HG02970 (cell line): ENCODE results near the gene TRIM44.
"Not testable (repeated sequence)": the region's sequence is repeated elsewhere in the genome, so short reads cannot be mapped to it uniquely, and the experiment has no call there.

Source experiments
- ATAC-seq: cut with Tn5 transposase; IDR thresholded peaks from one replicate; pipeline ENCODE4 v1.9.1; 2021; ENCODE audit warnings: mild to moderate bottlenecking, moderate library complexity, moderate number of reproducible peaks; ENCODE audit not compliant: unreplicated experiment, low FRiP score

The TRIM44 gene

DNA sequence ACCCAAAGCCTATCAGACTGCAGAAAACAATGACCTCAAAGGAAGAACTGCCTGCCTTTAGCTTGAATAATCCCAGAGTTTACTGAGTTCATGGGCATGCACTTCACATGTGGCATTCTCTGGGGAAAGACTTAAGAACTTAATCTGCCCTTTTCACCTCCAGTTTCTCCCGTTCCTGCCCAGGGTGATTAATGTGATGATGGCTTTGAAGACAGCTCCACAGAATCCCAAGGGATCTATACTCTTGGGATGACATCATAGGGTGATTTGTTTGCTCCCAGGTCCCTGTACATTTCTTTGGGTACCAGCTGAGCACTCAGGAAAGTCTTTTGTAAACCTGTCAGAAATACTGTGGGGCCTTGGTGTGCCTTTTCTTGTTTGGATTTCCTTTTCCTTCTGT is 30.3 kb upstream of the TRIM44 start:
- no peak for ATAC-seq

- no peak for ATAC-seq
Observed at GRCh38 chr11:35633827-35634423, 28.6 kb upstream of the TRIM44 start.

- no peak for ATAC-seq
Observed at GRCh38 chr11:35635933-35636332, 26.6 kb upstream of the TRIM44 start.

GRCh38 chr11:35639591-35640179 is 22.9 kb upstream of the TRIM44 start:
- ATAC-seq = no peak

DNA sequence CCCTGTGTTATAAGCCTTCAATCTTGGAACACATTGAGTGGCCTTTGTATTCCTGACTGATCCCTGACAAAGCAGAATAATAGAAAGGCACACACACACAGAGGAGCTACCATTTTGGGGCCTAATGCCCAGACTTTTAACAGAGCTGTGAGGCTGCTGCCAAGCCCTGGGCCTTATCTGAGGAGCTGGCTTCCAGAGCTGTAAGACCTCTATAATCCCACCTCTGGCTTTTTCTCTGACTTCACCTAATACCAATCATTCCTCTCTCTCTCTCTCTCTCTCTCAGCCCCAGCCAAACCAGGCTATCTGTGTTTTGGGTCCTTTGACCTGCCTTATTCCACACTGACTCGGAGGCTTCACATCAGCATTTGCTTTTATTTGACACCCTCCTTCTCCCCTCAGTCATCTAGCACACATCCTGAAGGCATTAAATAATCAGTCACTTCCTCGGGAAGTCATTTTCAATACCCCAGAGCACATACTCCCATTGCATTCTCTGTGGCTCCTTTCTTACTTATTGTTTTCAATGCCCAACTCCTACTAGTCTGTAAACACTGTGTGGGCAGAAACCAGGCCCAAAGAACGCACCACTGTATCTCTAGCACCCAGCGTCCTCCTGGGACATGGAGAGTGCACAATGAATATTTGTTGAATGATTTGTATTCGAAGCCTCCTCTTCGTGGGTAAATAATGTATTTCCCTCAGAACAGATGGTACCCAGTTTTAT is 21.2 kb upstream of the TRIM44 start:
- ATAC-seq = no peak

DNA sequence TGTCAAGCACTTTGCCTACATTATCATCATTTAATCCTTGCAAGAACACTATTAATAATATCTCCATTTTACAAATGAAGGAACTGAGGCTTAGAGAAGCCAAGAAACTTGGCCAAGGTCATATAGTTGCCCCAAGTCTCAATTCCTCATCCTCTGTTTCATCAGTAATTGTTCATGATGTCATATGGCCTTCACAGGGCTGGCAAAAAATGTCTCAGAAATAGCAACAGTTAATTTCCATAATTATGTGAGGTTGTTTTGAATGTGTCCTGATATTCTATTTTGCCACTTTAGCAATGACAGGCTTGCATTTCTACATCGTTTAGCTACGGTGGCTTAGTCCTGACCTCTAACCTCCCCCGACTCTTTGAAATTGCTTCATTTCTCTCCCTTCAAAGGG is 20.6 kb upstream of the TRIM44 start:
- no peak for ATAC-seq

DNA sequence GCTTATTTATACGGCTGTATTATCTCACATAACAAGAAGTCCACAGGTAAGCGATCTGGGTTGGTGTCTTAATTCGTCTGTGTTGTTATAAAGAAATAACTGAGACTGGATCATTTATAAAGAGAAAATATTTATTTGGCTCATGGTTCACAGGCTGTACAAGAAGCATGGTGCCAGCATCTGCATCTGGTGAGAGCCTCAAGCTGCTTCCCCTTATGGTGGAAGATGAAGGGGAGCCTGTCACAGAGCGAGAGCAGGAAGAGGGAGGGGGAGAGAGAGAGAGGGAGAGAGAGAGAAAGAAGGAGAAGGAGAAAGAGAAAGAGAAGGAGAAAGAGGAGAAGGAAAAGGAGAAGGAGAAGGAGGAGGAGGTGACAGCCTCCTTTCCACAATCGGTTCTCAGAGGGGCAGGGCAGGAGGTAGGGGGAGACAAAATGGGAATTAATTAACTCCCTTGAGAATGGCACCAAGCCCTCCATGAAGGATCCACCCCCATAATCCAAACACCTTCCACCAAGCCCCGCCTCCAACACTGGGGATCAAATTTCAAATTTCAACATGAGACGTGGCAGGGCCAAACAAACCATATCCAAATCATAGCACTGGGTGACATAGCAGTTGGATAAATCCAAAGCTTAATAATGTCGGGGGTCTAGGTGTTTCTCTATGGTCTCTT is 15.0 kb upstream of the TRIM44 start:
- no peak for ATAC-seq

DNA sequence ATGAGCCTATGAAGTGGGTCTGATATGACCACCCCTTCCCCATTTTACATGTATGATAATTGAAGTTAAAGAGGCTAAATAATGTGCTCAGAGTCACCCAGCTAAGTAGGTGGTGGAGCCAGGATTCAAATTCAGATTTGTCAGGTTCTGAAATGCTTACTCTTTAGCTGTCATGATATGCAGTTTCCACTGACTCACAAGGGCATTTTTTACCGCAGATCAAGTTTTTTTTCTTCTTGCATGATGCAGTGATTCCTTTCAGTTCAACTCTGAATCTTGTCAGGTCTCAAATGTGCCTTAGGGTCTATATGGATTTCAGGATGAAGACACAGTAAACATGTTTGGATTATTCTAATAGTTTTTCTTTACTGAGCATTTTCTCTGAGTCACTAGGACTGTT is 12.6 kb upstream of the TRIM44 start:
- ATAC-seq = no peak

DNA sequence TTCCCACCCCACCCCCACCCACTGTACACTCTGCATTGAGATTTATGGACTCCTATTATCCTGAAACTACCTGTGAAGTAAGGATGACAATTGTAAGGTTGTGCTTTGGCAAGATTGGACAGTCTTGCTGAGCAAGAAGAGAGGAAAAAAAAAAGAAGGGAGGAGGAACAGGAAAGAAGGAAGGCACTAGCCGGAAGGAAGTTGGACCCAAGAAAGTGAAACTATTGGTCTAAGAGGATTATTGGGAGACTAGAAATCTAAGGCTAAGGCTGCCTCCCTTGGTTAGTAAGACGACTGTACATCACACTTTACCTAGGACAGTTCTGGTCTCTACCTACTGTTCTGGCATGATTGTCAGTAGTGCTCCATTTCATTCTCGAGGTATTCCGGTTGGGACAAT is 12.1 kb upstream of the TRIM44 start:
- no peak for ATAC-seq

DNA sequence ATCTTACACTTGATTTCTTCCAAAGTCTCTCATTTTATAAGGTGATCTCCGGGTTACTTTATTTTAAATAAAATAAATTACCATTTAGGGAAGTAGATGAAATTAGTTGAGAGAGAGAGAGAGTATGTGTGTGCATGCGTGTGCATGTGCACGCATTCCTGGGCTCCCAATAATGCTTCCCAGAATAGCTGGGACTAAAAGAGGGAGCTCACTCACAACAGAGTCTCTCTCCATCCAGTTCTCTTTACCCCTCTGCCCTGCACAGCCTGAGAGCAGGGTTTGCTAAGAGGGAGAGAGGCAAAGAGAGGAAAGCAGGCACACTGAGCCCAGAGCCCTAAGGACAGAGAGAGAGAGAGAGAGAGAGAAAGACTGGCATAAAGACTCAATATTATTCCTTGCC is 11.3 kb upstream of the TRIM44 start:
- ATAC-seq = no peak

- ATAC-seq = not testable (repeated sequence)
Observed at GRCh38 chr11:35652786-35653185, 9.8 kb upstream of the TRIM44 start.

- no peak for ATAC-seq
Observed at GRCh38 chr11:35654711-35655110, 7.9 kb upstream of the TRIM44 start.

DNA sequence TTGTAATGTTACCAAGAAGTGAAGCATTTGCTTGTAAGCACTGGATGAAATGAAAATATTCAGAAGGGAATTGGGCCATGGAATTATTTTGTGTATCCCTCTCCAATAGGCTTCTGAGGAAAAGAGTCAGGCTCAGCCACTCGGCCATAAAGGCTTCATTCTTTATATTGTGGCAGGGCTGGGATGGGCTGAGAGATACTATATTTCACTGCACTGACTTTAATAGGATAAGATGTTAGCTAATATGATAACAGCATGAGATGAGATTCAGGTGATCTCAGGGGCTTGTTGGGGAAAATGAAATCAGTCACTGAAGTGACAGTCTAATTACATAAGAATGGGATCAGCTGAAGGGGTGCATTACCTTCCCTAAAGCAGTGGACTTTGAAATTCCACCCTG is 7.3 kb upstream of the TRIM44 start:
- ATAC-seq = no peak

- ATAC-seq = no peak
Observed at GRCh38 chr11:35655856-35656255, 6.7 kb upstream of the TRIM44 start.

DNA sequence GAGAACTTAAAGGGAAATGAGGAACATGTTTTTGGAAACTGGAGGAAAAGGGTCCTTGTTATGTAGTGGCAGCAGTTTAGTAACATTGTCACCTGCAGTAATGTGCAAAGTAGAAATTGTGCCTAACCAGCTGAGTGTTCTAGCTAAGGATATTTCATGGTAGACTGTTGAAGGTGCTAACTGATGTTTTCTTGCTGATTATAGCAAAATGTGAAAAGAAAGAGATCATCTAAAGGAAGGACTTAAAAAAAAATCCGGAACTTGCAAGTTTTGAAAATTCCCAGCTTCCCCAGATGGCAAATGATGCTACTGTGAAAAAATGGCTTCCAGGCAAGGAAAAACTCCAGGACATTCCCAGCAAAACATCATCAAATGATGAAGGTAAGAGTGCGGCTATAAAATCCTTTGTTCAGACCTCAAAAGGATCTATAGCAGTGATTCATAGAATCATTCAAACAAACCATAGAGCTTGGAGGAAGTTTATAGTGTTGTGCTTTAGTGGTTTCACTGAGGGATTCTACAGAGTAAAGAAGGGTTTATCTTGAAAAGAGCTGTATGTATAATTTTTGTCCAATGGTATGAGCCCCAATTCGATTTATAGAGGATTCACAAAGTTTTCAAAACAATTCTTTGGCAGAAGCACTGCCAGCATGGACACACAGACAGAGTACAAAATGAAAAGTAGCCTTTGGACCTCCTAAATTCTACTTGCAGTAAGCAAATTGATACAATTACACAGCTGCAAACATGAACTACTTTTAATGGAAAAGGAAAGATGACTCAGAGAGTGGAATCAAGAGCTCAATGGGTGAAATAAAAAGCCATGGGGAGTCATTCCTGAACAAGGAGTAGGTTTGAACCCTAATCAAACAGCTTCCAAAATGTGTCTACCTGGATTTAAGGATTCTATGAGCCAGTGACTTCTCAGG is 4.3 kb upstream of the TRIM44 start:
- ATAC-seq = no peak

GRCh38 chr11:35661534-35661933 is 1.0 kb upstream of the TRIM44 start:
- no peak for ATAC-seq

- peak; percentile 41 for ATAC-seq
Observed at GRCh38 chr11:35662061-35662648, 420 bp upstream of the TRIM44 start.

GRCh38 chr11:35663408-35663702 is 780 bp downstream of the TRIM44 start:
- no peak for ATAC-seq

DNA sequence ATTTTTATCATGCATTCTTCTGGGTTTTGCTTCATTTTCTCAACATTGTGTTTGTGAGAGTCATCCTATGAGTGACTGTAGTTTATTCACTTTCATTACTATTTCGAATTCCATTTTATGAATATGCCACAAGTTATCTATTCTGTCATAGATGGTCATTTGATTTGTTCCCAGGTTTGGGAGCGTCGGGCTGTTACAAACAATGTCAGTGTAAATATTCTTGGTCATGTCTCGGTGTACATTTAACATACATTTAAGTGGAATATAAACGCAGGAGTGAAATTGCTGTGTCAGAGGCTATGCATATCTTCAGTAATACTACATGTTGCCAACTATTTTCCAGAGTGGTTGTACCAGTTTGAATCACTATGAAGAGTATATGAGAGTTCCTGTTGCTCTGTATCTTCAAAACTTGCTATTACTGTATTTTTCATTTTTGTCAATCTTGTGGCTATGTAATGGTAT is 2.4 kb downstream of the TRIM44 start:
- no peak for ATAC-seq

DNA sequence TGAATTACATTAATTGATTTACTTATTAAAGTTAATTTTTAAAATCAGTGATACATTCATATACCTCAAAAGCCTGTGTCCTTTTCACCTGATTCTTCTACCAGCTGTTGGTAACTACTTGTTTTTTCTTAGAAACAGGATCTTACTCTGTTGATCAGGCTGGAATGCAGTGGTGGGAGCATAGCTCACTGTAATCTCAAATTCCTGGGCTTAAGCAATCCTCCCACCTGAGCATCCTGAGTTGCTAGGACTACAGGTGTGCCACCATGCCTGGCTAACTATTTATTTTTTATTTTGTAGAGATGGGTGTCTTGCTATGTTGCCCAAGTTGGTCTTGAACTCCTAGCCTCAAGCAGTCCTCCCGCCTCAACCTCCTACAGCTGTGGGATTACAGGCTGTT is 4.7 kb downstream of the TRIM44 start:
- ATAC-seq = no peak
